Measurements from ENCODE around the gene INSC.

- TF ChIP-seq POLR2A (IDR thresholded peaks at IDR 0.05) (no peak), CTCF (IDR thresholded peaks at IDR 0.05) (peak in 1 of 4 experiments; percentile 40), POLR2AphosphoS5 (IDR thresholded peaks at IDR 0.05) (no peak)
Observed at GRCh38 chr11:15159085-15159484, 44.4 kb downstream of the INSC start.

All from prostate gland (tissue), 2 donors.